GM18858 (cell line): Measurements from ENCODE around the gene MARCHF3.
"Not testable (repeated sequence)": the region's sequence is repeated elsewhere in the genome, so short reads cannot be mapped to it uniquely, and the experiment has no call there.

ENCODE experiments used
- ATAC-seq: cut with Tn5 transposase; IDR thresholded peaks from one replicate; pipeline ENCODE4 v1.9.1; 2021; ENCODE audit not compliant: unreplicated experiment

Gene MARCHF3

GRCh38 chr5:126852841-126853271 is 177.5 kb downstream of the MARCHF3 start:
- no peak for ATAC-seq

GRCh38 chr5:126852091-126852571 is 178.2 kb downstream of the MARCHF3 start:
- peak; percentile 95 for ATAC-seq

GRCh38 chr5:126851501-126852011 is 178.8 kb downstream of the MARCHF3 start:
- no peak for ATAC-seq

GRCh38 chr5:126849101-126849678 is 181.2 kb downstream of the MARCHF3 start:
- no peak for ATAC-seq

GRCh38 chr5:126848253-126848652 is 182.1 kb downstream of the MARCHF3 start:
- no peak for ATAC-seq

- ATAC-seq: no peak
These were observed 182.5 kb downstream of the MARCHF3 start for GRCh38 chr5:126847826-126848251.

- no peak for ATAC-seq
These were observed 182.9 kb downstream of the MARCHF3 start for GRCh38 chr5:126847456-126847820.

GRCh38 chr5:126846744-126847455 is 183.5 kb downstream of the MARCHF3 start:
- no peak for ATAC-seq

- ATAC-seq: no peak
These were observed 184.0 kb downstream of the MARCHF3 start for GRCh38 chr5:126846344-126846743.

- peak; percentile 80 for ATAC-seq
These were observed 184.8 kb downstream of the MARCHF3 start for GRCh38 chr5:126845470-126846070.

GRCh38 chr5:126843375-126843774 is 187.0 kb downstream of the MARCHF3 start:
- ATAC-seq: not testable (repeated sequence)

- not testable (repeated sequence) for ATAC-seq
These were observed 191.0 kb downstream of the MARCHF3 start for GRCh38 chr5:126839407-126839806.

- ATAC-seq: no peak
These were observed 192.3 kb downstream of the MARCHF3 start for GRCh38 chr5:126837906-126838539.

- no peak for ATAC-seq
These were observed 193.1 kb downstream of the MARCHF3 start for GRCh38 chr5:126837242-126837641.

- ATAC-seq: no peak
These were observed 193.6 kb downstream of the MARCHF3 start for GRCh38 chr5:126836778-126837177.

GRCh38 chr5:126831156-126831555 is 199.2 kb downstream of the MARCHF3 start:
- no peak for ATAC-seq

GRCh38 chr5:126830061-126830460 is 200.3 kb downstream of the MARCHF3 start:
- ATAC-seq: no peak

- ATAC-seq: no peak
These were observed 201.3 kb downstream of the MARCHF3 start for GRCh38 chr5:126829098-126829497.

- no peak for ATAC-seq
These were observed 203.6 kb downstream of the MARCHF3 start for GRCh38 chr5:126826619-126827215.

- ATAC-seq: no peak
These were observed 211.1 kb downstream of the MARCHF3 start for GRCh38 chr5:126819253-126819652.

- no peak for ATAC-seq
These were observed 211.6 kb downstream of the MARCHF3 start for GRCh38 chr5:126818736-126819135.
